Vagina (tissue), 2 donors: Measurements from ENCODE around the gene SLC35A3. TPM values are rescaled to one million over a fixed set of nuclear protein-coding genes. Genes with fewer than 3 reads are reported as not detected.

Experiments used
- DNase-seq, 2 donors: peaks; one replicate each; pipeline ENCODE4 v3.0.0-alpha.2; 2017; ENCODE audit errors: extremely low spot score in 2 of 2
- H3K27ac ChIP-seq: fragments of 200-600 bp; sonication (generic); one replicate; pipeline ENCODE4 v1.5.1; 2019
- H3K27me3 ChIP-seq: fragments of 200-600 bp; sonication (generic); one replicate; pipeline ENCODE4 v1.5.1; 2019
- H3K36me3 ChIP-seq, 2 donors: fragments of 200-600 bp; sonication (generic); one replicate each; pipeline ENCODE4 v1.5.1; 2017 to 2019
- H3K4me1 ChIP-seq: fragments of 200-600 bp; sonication (generic); one replicate; pipeline ENCODE4 v1.5.1; 2019
- H3K4me3 ChIP-seq, 2 donors: fragments of 200-600 bp; sonication (generic); 1 replicate in 1 of 2; 2 replicates in 1 of 2; pipeline ENCODE4 v1.5.1; 2016 to 2019
- H3K9me3 ChIP-seq: fragments of 200-600 bp; sonication (generic); one replicate; pipeline ENCODE4 v1.5.1; 2019
- CTCF ChIP-seq, 3 experiments: fragments of 450-650 bp in 2 of 3; fragments of 200-600 bp in 1 of 3; sonication (generic) in 1 of 3; IDR thresholded peaks; one replicate each; pipeline ENCODE4 v1.5.1; 2017 to 2019; ENCODE audit warnings: antibody characterized with exemption in 3 of 3, mild to moderate bottlenecking in 2 of 3, moderate library complexity in 2 of 3
- POLR2A ChIP-seq, 2 donors: fragments of 450-650 bp; IDR thresholded peaks; one replicate each; pipeline ENCODE4 v1.6.1; 2017; ENCODE audit warnings: antibody characterized with exemption in 2 of 2, mild to moderate bottlenecking in 2 of 2, moderate library complexity in 2 of 2
- POLR2AphosphoS5 ChIP-seq, 2 donors: sonication (generic); formaldehyde crosslinking; IDR thresholded peaks; one replicate each; pipeline ENCODE4 v1.9.0; 2017; ENCODE audit warnings: antibody characterized with exemption in 2 of 2, mild to moderate bottlenecking in 2 of 2, low read depth in 1 of 2; ENCODE audit not compliant: insufficient read depth in 1 of 2
- intact Hi-C: fragments of 100-400 bp; cut with DNase I; formaldehyde crosslinking; loops from one replicate; pipeline ENCODE4 v1.15.1; 2023
- small RNA-seq: library from RNA; depleted of rRNA; stranded (forward); fragments of <200 nt; gene quantifications from one replicate; pipeline ENCODE3, GENCODE V24; 2016
- total RNA-seq: library from RNA; depleted of rRNA; stranded (reverse); fragments of >200 nt; gene quantifications from one replicate; pipeline ENCODE4 v1.2.3, GENCODE V29; 2016

The SLC35A3 gene
- total RNA-seq, 1 donor from 2014 or later = 31.9 TPM

GRCh38 chr1:100080331-100080730 is 110.5 kb downstream of the SLC35A3 start:
- TF ChIP-seq POLR2AphosphoS5 (IDR thresholded peaks at IDR 0.05; ENCODE audit: insufficient read depth in 1 of 2, low read depth in 1 of 2) (no peak), POLR2A (IDR thresholded peaks at IDR 0.05) (no peak), CTCF (IDR thresholded peaks at IDR 0.05) (no peak)
- intact Hi-C loops = no loop called here
- H3K36me3 ChIP-seq = peaks cover 0 to 39% of the 10 kb centered on the region in 2 donors
- H3K9me3 ChIP-seq = no peaks in the 10 kb centered on the region
- H3K4me1 ChIP-seq = peaks cover 10% of the 10 kb centered on the region
- H3K4me3 ChIP-seq = no peak overlapping the region
- H3K27ac ChIP-seq = no peak overlapping the region
- no peaks in the 10 kb centered on the region for H3K27me3 ChIP-seq
- no peak for DNase-seq

Small RNA genes within 50 kb of the gene (small RNA-seq; reads per million reads assigned to genes)
- gene RNU6-1318P (not detected), gene RNU6-750P (not detected)

Other genes with a start within 250 kb of the SLC35A3 start
- gene FRRS1, start 203.4 kb upstream of the SLC35A3 start, total RNA-seq = 22.1 TPM
- gene AGL, start 119.6 kb upstream of the SLC35A3 start, total RNA-seq = 14.0 TPM
- gene SASS6, start 162.9 kb downstream of the SLC35A3 start, total RNA-seq = 3.4 TPM
- 14.5 TPM for gene TRMT13, start 163.2 kb downstream of the SLC35A3 start, total RNA-seq
- gene LRRC39, start 208.3 kb downstream of the SLC35A3 start, total RNA-seq = 1.2 TPM